Endothelial cell of umbilical vein (primary cell): ENCODE data around the gene DGCR8. TPM values are rescaled to one million over a fixed set of nuclear protein-coding genes. Genes with fewer than 3 reads are reported as not detected.

Experiments used
- BruUV-seq: library from RNA; stranded (reverse); fragments of 400-500 nt; replicated peaks from 2 replicates; lab custom pipeline; 2021; lab: Mats Ljungman, UMichigan
- CTCF ChIA-PET: fragments of 300-600, 350-600 bp; sonication (Branson Sonifier 250); formaldehyde crosslinking; loops from one replicate; lab custom pipeline; 2021; ENCODE audit warnings: antibody characterized with exemption, inconsistent platforms; lab: Charles Lee
- POLR2A ChIA-PET: fragments of 300-600, 350-600 bp; sonication (Branson Sonifier 250); formaldehyde crosslinking; loops from one replicate; lab custom pipeline; 2021; ENCODE audit warnings: antibody characterized with exemption, inconsistent platforms; lab: Charles Lee
- DNase-seq: peaks from one replicate; pipeline ENCODE4 v3.0.0-alpha.2; 2011; ENCODE audit warnings: low read depth, low spot score
- FAIRE-seq: peaks from 2 replicates; lab custom pipeline; 2011; peaks lifted over from hg19 to GRCh38; lab: Jason Lieb, UNC
- H2AFZ ChIP-seq: 2 replicates; pipeline ENCODE4 v1.6.0; 2012; ENCODE audit warnings: low read depth, low read length, control low read depth, inconsistent platforms
- H3K27ac ChIP-seq: 2 replicates; pipeline ENCODE4 v1.5.1; 2011; ENCODE audit warnings: low read depth, mild to moderate bottlenecking, control low read depth, low read length, moderate library complexity; ENCODE audit not compliant: insufficient read depth
- H3K27me3 ChIP-seq, 2 experiments: 2 replicates each; pipeline versions ENCODE4 v1.6.0 to v1.6.1; 2011; ENCODE audit warnings: low read length in 2 of 2, mixed read lengths in 1 of 2; ENCODE audit not compliant: control insufficient read depth in 2 of 2, insufficient read depth in 2 of 2
- H3K36me3 ChIP-seq, 2 experiments: 2 replicates in 1 of 2; 3 replicates in 1 of 2; pipeline ENCODE4 v1.5.1; 2011; ENCODE audit warnings: low read length in 2 of 2, mild to moderate bottlenecking in 1 of 2, moderate library complexity in 1 of 2; ENCODE audit not compliant: control insufficient read depth in 2 of 2, insufficient read depth in 2 of 2; ENCODE audit errors: extremely low read depth in 1 of 2
- H3K4me1 ChIP-seq: 3 replicates; pipeline ENCODE4 v1.5.1; 2011; ENCODE audit warnings: mild to moderate bottlenecking, low read length; ENCODE audit not compliant: control insufficient read depth, insufficient read depth; ENCODE audit errors: extremely low read depth
- H3K4me2 ChIP-seq: 2 replicates; pipeline ENCODE4 v1.6.1; 2011; ENCODE audit warnings: low read length, control low read depth, mixed read lengths; ENCODE audit not compliant: insufficient read depth
- H3K4me3 ChIP-seq, 3 experiments: fragments of 200-600 bp in 1 of 3; sonication (generic), shearing (Covaris generic) in 1 of 3; replicated peaks in 1 of 3; 2 replicates each; pipeline ENCODE4 v1.5.1; 2011 to 2016; ENCODE audit warnings: control low read depth in 3 of 3, low read length in 3 of 3, mild to moderate bottlenecking in 2 of 3, inconsistent platforms in 1 of 3, low read depth in 1 of 3, moderate library complexity in 1 of 3; ENCODE audit not compliant: insufficient read depth in 1 of 3
- H3K79me2 ChIP-seq: 2 replicates; pipeline ENCODE4 v1.6.0; 2012; ENCODE audit warnings: low read length, inconsistent platforms; ENCODE audit not compliant: control insufficient read depth, insufficient read depth
- H3K9ac ChIP-seq: replicated peaks from 2 replicates; pipeline ENCODE3; 2011; ENCODE audit warnings: low read length, control low read depth; ENCODE audit not compliant: insufficient read depth; ENCODE audit errors: extremely low read depth
- H3K9me1 ChIP-seq: replicated peaks from 3 replicates; pipeline ENCODE4 v1.6.0; 2011; ENCODE audit warnings: mild to moderate bottlenecking, low read length; ENCODE audit not compliant: control insufficient read depth, insufficient read depth; ENCODE audit errors: extremely low read depth
- H3K9me3 ChIP-seq: replicated peaks from 2 replicates; pipeline ENCODE4 v1.5.1; 2012; ENCODE audit warnings: low read length, inconsistent platforms; ENCODE audit not compliant: control insufficient read depth, insufficient read depth
- H4K20me1 ChIP-seq: replicated peaks from 2 replicates; pipeline ENCODE3; 2011; ENCODE audit warnings: mild to moderate bottlenecking, low read length; ENCODE audit not compliant: control insufficient read depth, insufficient read depth; ENCODE audit errors: extremely low read depth
- EZH2 ChIP-seq: IDR thresholded peaks from 2 replicates; pipeline ENCODE4 v1.6.1; 2012; ENCODE audit warnings: borderline replicate concordance, low read depth, mild to moderate bottlenecking, moderate library complexity, low read length, inconsistent platforms; ENCODE audit not compliant: severe bottlenecking
- FOS ChIP-seq: IDR thresholded peaks from 2 replicates; pipeline ENCODE4 v1.6.1; 2011; ENCODE audit warnings: mild to moderate bottlenecking, low read length, moderate library complexity, borderline replicate concordance; ENCODE audit not compliant: insufficient read depth
- GATA2 ChIP-seq: IDR thresholded peaks from 2 replicates; pipeline ENCODE4 v1.7.0; 2011; ENCODE audit warnings: low read depth, mild to moderate bottlenecking, moderate library complexity, mixed read lengths, low read length; ENCODE audit not compliant: insufficient read length, insufficient read depth
- JUN ChIP-seq: IDR thresholded peaks from 2 replicates; pipeline ENCODE4 v1.6.1; 2011; ENCODE audit warnings: borderline replicate concordance, low read depth; ENCODE audit not compliant: insufficient read length, insufficient read depth
- MYC ChIP-seq: IDR thresholded peaks from one replicate; pipeline ENCODE4 v1.6.1; 2011; ENCODE audit warnings: mild to moderate bottlenecking, low read depth, low read length
- POLR2A ChIP-seq: IDR thresholded peaks from 2 replicates; pipeline ENCODE4 v1.6.1; 2012; ENCODE audit warnings: low read depth, mild to moderate bottlenecking, control low read depth, low read length
- POLR2AphosphoS5 ChIP-seq: IDR thresholded peaks from 2 replicates; pipeline ENCODE4 v1.6.1; 2012; ENCODE audit warnings: low read depth, mild to moderate bottlenecking, control low read depth, low read length, moderate library complexity; ENCODE audit not compliant: insufficient read depth
- dilution Hi-C: fragments of 300-500 bp; cut with MboI; formaldehyde crosslinking; loops from one replicate; pipeline ENCODE4 v1.15.0; 2019; ENCODE audit warnings: low sequenced_read_pairs; ENCODE audit not compliant: extremely low pct_ligation_motif_present
- intact Hi-C: fragments of 100-400 bp; cut with micrococcal nuclease; formaldehyde crosslinking; loops from one replicate; pipeline ENCODE4 v1.10.0; 2022
- polyA plus RNA-seq, 4 experiments: library from polyadenylated mRNA; depleted of rRNA in 3 of 4; stranded (reverse) in 3 of 4; unstranded in 1 of 4; fragments of >200 nt; gene quantifications; 2 replicates each; pipeline versions ENCODE4 v1.2.1 to v1.2.3, GENCODE V29; 2011 to 2012; ENCODE audit warnings: missing spikeins in 1 of 4
- total RNA-seq: library from RNA; stranded (reverse); gene quantifications from 2 replicates; pipeline ENCODE4 v1.2.3, GENCODE V29; 2021
- TF ChIP-seq, protein P1 (sequence below): IDR thresholded peaks from 2 replicates; pipeline ENCODE4 v1.6.1; 2011; ENCODE audit not compliant: insufficient read depth, insufficient read length
- TF ChIP-seq, protein P2 (sequence below), 2 donors: IDR thresholded peaks; 1 replicate in 1 of 2; 2 replicates in 1 of 2; pipeline ENCODE4 v1.5.1; 2011; ENCODE audit warnings: low read length in 2 of 2, mild to moderate bottlenecking in 2 of 2, moderate library complexity in 2 of 2, control low read depth in 1 of 2, inconsistent platforms in 1 of 2, low read depth in 1 of 2; ENCODE audit not compliant: insufficient read depth in 1 of 2; ENCODE audit errors: extremely low read depth in 1 of 2

DGCR8 gene
- total and polyA plus RNA-seq, 2 donors (not counting 3 experiments of a cell fraction or from before 2014, with no cell fraction given) = 32.7 to 64.2 TPM

DNA sequence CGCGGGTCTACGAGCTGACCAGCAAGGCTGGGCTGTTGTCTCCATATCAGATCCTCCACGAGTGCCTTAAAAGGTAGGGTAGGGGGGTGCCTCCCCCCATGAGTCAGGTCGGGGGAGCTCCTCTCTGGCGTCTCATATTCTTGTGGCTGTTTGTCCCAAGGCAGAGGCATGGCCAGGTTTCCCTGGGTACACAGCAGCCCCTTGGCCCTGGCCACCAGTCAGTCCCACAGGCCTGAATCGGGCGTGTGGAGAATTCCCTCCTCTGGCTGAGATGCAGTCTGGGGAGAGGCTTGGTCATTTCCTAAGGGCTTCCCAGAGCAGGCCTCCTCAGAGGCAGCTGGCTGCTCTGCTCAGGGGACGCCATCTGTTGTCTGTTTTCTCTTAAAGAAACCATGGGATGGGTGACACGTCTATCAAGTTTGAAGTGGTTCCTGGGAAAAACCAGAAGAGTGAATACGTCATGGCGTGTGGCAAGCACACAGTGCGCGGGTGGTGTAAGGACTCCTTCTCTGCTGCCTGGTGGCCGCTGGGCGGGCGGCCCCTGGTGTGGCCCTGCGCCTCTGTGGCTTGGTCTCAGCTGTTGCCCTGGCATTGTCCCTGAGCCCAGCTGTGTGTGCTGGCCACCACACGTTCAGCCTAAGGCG lies 26.3 kb downstream of the DGCR8 start:
- Histone ChIP-seq H4K20me1 (no peaks in the 10 kb centered on the region), H3K79me2 (peaks cover 22% of the 10 kb centered on the region), H3K4me2 (no peak overlapping the region), H3K9ac (no peak overlapping the region), H3K9me1 (no peaks in the 10 kb centered on the region), H3K9me3 (no peaks in the 10 kb centered on the region), H3K4me3 (no peak overlapping the region), H3K36me3 (peaks cover 16 to 73% of the 10 kb centered on the region in 2 experiments), H3K4me1 (no peaks in the 10 kb centered on the region), H2AFZ (no peak overlapping the region), H3K27me3 (no peaks in the 10 kb centered on the region), H3K27ac (no peak overlapping the region)
- POLR2A ChIA-PET = no interaction called here
- DNase-seq = no peak
- intact Hi-C loops = no loop called here
- no TSS peak for BruUV-seq
- CTCF ChIA-PET = interaction anchor here (1.1 to 1.5 kb wide), 2 partner anchors 18 to 383 kb away, joined by 3 read pairs; partner anchors contain the start of gene GP1BB
- no peak for FAIRE-seq
- TF ChIP-seq, protein P1, sequence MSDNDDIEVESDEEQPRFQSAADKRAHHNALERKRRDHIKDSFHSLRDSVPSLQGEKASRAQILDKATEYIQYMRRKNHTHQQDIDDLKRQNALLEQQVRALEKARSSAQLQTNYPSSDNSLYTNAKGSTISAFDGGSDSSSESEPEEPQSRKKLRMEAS = no peak
- TF ChIP-seq MYC (no peak), EZH2 (no peak), JUN (no peak), FOS (no peak), POLR2A (no peak), POLR2AphosphoS5 (no peak), GATA2 (no peak)
- TF ChIP-seq, protein P2, sequence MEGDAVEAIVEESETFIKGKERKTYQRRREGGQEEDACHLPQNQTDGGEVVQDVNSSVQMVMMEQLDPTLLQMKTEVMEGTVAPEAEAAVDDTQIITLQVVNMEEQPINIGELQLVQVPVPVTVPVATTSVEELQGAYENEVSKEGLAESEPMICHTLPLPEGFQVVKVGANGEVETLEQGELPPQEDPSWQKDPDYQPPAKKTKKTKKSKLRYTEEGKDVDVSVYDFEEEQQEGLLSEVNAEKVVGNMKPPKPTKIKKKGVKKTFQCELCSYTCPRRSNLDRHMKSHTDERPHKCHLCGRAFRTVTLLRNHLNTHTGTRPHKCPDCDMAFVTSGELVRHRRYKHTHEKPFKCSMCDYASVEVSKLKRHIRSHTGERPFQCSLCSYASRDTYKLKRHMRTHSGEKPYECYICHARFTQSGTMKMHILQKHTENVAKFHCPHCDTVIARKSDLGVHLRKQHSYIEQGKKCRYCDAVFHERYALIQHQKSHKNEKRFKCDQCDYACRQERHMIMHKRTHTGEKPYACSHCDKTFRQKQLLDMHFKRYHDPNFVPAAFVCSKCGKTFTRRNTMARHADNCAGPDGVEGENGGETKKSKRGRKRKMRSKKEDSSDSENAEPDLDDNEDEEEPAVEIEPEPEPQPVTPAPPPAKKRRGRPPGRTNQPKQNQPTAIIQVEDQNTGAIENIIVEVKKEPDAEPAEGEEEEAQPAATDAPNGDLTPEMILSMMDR (IDR thresholded peaks at IDR 0.05; ENCODE audit: extremely low read depth in 1 of 2, insufficient read depth in 1 of 2, low read depth in 1 of 2, low read length in 2 of 2) = no peak
- dilution Hi-C loops = no loop called here
